ENCODE results near the gene MRPS7. TPM values are rescaled to one million over a fixed set of nuclear protein-coding genes. Genes with fewer than 3 reads are reported as not detected.
A peak's percentile ranks its signal among the peaks of the same experiment; 100 is the strongest.

Gene MRPS7
- total RNA-seq, 1 donor from 2014 or later = 43.3 TPM

DNA sequence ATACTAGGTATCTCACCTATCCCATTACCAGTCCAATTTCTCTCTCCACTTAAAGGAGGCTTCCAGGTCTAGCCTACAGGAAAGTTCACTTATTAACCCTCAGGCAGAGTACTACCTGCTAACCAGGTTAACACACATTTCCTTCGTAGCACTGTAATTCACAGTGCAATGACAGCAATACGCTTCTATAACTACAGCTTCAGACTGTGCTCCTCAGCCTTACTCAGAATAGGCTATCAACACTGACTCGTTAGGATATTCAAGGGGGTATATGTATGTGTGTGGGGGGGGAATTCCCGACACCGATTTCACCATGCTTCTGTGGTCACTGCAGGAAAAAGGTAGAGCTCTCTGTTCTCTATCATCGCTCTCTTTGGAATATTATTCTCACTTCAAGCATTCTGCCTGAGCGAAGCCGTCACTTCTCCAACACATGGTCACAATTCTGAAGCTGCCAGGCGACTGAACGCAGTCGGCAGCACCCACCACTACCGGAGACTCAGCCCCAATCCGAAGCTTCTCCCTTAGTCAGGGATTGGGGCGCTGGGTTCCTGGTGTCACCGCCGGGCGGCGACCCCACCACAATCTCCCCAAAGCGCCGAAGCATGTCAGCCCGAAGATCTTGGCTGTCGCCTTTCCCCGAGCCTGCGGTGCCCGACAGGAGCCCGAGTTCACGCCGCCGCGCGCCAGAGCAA, 891 bp upstream of the MRPS7 start:
- H4K20me1 ChIP-seq (ENCODE audit: low read depth) = peaks cover 24% of the 10 kb centered on the region

DNA sequence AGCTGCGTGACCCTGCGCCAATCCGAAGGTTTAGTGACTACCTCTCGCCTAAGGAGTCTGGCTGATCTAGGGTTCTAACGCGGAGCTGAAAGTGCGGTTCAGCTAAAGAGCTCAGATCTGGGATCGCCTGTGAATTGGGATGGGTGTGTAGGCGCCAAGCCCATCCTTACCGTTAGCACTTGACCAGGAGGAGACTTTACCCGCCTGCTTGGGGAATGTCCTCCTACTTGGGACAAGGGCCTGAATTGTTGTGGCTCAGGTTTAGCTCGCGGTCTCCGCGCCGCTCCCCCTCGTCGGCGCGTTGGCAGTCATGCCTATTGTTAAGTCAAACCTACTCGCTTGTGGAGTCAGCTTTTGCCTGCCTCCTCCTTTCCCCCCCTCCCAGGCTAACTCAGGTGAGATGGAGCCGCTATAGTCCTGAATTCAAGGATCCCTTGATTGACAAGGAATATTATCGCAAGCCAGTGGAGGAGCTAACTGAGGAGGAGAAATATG, 480 bp downstream of the MRPS7 start:
- H3F3A ChIP-seq (ENCODE audit: low read depth) = peaks cover 25% of the 10 kb centered on the region
- H4K20me1 ChIP-seq (ENCODE audit: low read depth) = peaks cover 24% of the 10 kb centered on the region
- H2AFZ ChIP-seq (replicated peaks) = peak overlapping the region; percentile 92
- Mint-ChIP-seq H3K4me3 (peak overlapping the region; percentile 99), H3K9me3 (no peaks in the 10 kb centered on the region), H3K27ac (peak overlapping the region; percentile 100), H3K36me3 (peaks cover 2% of the 10 kb centered on the region), H3K27me3 (ENCODE audit: insufficient read depth, low read depth) (no peaks in the 10 kb centered on the region), H3K4me1 (peaks cover 24% of the 10 kb centered on the region)
- peak overlapping the region; percentile 99 for H3K27ac ChIP-seq
- H3K4me3 ChIP-seq = peak overlapping the region; percentile 85
- no peak for TF ChIP-seq EZH2phosphoT487 (IDR thresholded peaks at IDR 0.05)
- no peak for TF ChIP-seq CTCF (IDR thresholded peaks at IDR 0.05)
- TF ChIP-seq EZH2 (IDR thresholded peaks at IDR 0.05) = no peak
- peak overlapping the region; percentile 99 for H3K9ac ChIP-seq
- no peaks in the 10 kb centered on the region for H3K9me3 ChIP-seq (ENCODE audit: low read depth)
- peak overlapping the region; percentile 93 for H3K4me2 ChIP-seq
- no peaks in the 10 kb centered on the region for H3K36me3 ChIP-seq
- H3K27me3 ChIP-seq = no peaks in the 10 kb centered on the region
- H3K79me2 ChIP-seq (ENCODE audit: low read depth) = peaks cover 56% of the 10 kb centered on the region
- peak; percentile 57 for DNase-seq (ENCODE audit: low spot score)
- H3K4me1 ChIP-seq = peaks cover 12% of the 10 kb centered on the region

More for the DNA sequence above, 891 bp upstream of the MRPS7 start:
- H3K4me2 ChIP-seq = peak overlapping the region; percentile 93
- H3K4me1 ChIP-seq = peaks cover 12% of the 10 kb centered on the region
- H3K4me1 Mint-ChIP-seq = peaks cover 24% of the 10 kb centered on the region
- no peaks in the 10 kb centered on the region for H3K36me3 Mint-ChIP-seq
- H3K27ac ChIP-seq = peak overlapping the region; percentile 99
- no peak for DNase-seq (ENCODE audit: low spot score)
- no peaks in the 10 kb centered on the region for H3K27me3 ChIP-seq
- H3K79me2 ChIP-seq (ENCODE audit: low read depth) = peaks cover 56% of the 10 kb centered on the region
- peak overlapping the region; percentile 92 for H2AFZ ChIP-seq (replicated peaks)
- no peaks in the 10 kb centered on the region for H3K27me3 Mint-ChIP-seq (ENCODE audit: insufficient read depth, low read depth)
- peaks cover 12% of the 10 kb centered on the region for H3F3A ChIP-seq (ENCODE audit: low read depth)
- peak overlapping the region; percentile 65 for H3K27ac Mint-ChIP-seq
- H3K9me3 ChIP-seq (ENCODE audit: low read depth) = no peaks in the 10 kb centered on the region
- no peaks in the 10 kb centered on the region for H3K9me3 Mint-ChIP-seq
- TF ChIP-seq EZH2 (IDR thresholded peaks at IDR 0.05) (no peak), CTCF (IDR thresholded peaks at IDR 0.05) (peak; percentile 29)
- H3K4me3 ChIP-seq = peak overlapping the region; percentile 85
- no peaks in the 10 kb centered on the region for H3K36me3 ChIP-seq
- peak overlapping the region; percentile 99 for H3K9ac ChIP-seq
- peak overlapping the region; percentile 99 for H3K4me3 Mint-ChIP-seq

DNA sequence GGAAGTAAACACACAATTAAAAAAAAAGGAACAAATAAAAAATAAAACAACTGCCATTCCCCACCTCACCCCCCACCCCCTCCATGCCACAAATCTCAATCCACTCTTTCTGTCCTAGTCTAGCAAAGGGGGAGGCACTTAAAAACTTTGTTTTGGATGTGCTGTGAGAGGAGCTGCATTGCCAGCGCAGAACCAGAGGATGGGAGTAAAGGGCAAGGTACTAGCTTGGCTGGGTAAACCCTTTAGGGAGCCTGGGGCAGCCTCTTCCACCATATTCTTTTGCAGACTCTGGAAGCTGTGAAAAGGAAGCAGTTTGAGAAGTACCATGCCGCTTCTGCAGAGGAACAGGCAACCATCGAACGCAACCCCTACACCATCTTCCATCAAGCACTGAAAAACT, 1.4 kb downstream of the MRPS7 start:
- Histone ChIP-seq H3K27ac (no peak overlapping the region), H3K9ac (peak overlapping the region; percentile 99), H3F3A (ENCODE audit: low read depth) (peaks cover 34% of the 10 kb centered on the region), H2AFZ (replicated peaks) (no peak overlapping the region), H3K79me2 (ENCODE audit: low read depth) (peaks cover 49% of the 10 kb centered on the region), H3K36me3 (no peaks in the 10 kb centered on the region), H3K4me2 (peak overlapping the region; percentile 93), H4K20me1 (ENCODE audit: low read depth) (peaks cover 24% of the 10 kb centered on the region), H3K9me3 (ENCODE audit: low read depth) (no peaks in the 10 kb centered on the region), H3K4me3 (peak overlapping the region; percentile 85), H3K27me3 (no peaks in the 10 kb centered on the region), H3K4me1 (peaks cover 12% of the 10 kb centered on the region)
- Mint-ChIP-seq H3K27me3 (ENCODE audit: insufficient read depth, low read depth) (no peaks in the 10 kb centered on the region), H3K27ac (no peak overlapping the region), H3K4me3 (peak overlapping the region; percentile 99), H3K4me1 (peaks cover 24% of the 10 kb centered on the region), H3K9me3 (no peaks in the 10 kb centered on the region), H3K36me3 (peaks cover 5% of the 10 kb centered on the region)
- TF ChIP-seq EZH2phosphoT487 (IDR thresholded peaks at IDR 0.05) = no peak
- no peak for TF ChIP-seq CTCF (IDR thresholded peaks at IDR 0.05)
- no peak for TF ChIP-seq EZH2 (IDR thresholded peaks at IDR 0.05)
- no peak for DNase-seq (ENCODE audit: low spot score)

Data from neural progenitor cell (in vitro differentiated cells).